Measurements from ENCODE around the gene CCL8.

GRCh38 chr17:34301986-34302385, 17.2 kb upstream of the CCL8 start:
- TF ChIP-seq CTCF (IDR thresholded peaks at IDR 0.05), result no peak
- no peak for TF ChIP-seq POLR2AphosphoS5 (IDR thresholded peaks at IDR 0.05)

Data from sigmoid colon (tissue), 4 donors.